Left lobe of liver (tissue), 2 donors: ENCODE results near the gene DNAH3. TPM values are rescaled to one million over a fixed set of nuclear protein-coding genes. Genes with fewer than 3 reads are reported as not detected.
"Not testable (repeated sequence)": the region's sequence is repeated elsewhere in the genome, so short reads cannot be mapped to it uniquely, and the experiment has no call there.

Source experiments
- ATAC-seq: fragments of 200-7000 bp; cut with Tn5 transposase; one replicate; pipeline ENCODE4 v1.9.1; 2020; ENCODE audit warnings: mild to moderate bottlenecking, moderate library complexity
- DNase-seq: peaks from one replicate; pipeline ENCODE4 v3.0.0-alpha.2; 2020; ENCODE audit warnings: low spot score
- total RNA-seq: library from RNA; stranded (reverse); gene quantifications from one replicate; pipeline ENCODE4 v1.2.1, GENCODE V29; 2021
- donor health status: DM: no; HTN: no; CAD: no; lungs with moderate emphysema.
- donor health status: DM: no; HTN: yes; CAD: no.

Gene DNAH3, protein sequence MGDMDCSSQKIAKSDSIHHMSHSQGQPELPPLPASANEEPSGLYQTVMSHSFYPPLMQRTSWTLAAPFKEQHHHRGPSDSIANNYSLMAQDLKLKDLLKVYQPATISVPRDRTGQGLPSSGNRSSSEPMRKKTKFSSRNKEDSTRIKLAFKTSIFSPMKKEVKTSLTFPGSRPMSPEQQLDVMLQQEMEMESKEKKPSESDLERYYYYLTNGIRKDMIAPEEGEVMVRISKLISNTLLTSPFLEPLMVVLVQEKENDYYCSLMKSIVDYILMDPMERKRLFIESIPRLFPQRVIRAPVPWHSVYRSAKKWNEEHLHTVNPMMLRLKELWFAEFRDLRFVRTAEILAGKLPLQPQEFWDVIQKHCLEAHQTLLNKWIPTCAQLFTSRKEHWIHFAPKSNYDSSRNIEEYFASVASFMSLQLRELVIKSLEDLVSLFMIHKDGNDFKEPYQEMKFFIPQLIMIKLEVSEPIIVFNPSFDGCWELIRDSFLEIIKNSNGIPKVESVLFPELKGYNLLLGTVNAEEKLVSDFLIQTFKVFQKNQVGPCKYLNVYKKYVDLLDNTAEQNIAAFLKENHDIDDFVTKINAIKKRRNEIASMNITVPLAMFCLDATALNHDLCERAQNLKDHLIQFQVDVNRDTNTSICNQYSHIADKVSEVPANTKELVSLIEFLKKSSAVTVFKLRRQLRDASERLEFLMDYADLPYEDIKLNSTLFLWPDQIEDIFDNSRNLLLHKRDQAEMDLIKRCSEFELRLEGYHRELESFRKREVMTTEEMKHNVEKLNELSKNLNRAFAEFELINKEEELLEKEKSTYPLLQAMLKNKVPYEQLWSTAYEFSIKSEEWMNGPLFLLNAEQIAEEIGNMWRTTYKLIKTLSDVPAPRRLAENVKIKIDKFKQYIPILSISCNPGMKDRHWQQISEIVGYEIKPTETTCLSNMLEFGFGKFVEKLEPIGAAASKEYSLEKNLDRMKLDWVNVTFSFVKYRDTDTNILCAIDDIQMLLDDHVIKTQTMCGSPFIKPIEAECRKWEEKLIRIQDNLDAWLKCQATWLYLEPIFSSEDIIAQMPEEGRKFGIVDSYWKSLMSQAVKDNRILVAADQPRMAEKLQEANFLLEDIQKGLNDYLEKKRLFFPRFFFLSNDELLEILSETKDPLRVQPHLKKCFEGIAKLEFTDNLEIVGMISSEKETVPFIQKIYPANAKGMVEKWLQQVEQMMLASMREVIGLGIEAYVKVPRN (N-terminal part only)
- not detected for total RNA-seq

DNA sequence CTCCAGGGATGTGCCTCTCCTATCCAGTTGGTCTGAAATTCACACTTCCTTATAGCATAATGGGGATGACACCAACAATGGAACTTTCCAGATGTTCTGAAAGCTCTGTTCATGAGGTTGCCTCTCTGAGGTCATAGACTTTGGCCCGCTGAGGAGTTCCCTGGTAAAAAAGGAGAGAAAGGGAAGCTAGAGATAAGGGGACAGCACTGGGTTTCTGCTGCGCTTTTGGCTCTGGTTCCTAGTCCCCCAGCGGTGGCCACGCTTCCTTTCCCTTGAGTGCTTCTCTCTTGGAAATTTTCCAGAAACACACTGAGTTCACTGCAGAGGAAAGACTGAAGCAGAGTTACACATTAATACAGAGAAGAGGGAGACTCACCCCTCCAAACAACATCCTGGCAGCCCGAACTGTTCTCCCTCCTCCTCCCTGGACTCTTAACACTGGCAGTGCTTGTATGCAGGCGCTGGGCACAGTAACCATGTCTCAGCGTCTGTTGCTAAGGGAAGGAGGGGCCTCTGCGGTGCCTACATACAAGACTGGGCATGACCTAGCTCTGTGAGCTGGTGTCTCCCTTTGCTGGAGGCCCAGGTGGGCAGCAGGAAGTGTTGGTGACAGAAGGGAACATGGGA lies at the start of gene DNAH3:
Gene DNAH3, minus strand, starts transcription at position 472 of the 627 bp plus-strand sequence. CDS start 527 bp downstream, outside the sequence.
- ATAC-seq (no peak), DNase-seq (no peak)

DNA sequence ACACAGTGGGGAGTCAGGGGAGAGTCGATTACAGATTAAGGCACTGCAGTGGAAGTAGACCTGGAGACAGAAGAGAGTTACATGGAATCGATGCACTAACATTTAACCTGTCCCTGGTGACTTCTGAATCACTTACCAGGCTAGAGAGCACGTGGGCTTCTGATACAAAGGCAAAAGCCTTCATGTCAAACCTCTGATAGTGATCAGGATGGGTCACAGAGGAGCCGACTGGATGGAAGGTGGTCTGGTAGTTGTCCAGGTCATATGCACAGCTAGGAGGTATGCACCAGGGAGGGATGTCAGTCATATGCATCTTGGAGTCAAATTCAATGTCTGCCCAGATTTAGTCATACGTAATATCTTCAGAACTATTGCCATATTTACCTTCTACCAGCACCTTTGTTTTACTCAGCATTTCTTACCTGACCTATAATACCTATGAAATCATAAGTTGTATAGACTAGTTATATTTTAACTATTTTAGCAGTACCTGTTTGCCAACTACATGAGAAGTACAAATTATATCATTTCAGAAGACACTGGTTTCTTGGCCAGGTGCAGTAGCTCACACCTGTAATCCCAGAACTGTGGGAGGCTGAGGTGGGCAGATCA lies 49.1 kb upstream of the DNAH3 start:
- ATAC-seq, result no peak
- DNase-seq, result no peak

DNA sequence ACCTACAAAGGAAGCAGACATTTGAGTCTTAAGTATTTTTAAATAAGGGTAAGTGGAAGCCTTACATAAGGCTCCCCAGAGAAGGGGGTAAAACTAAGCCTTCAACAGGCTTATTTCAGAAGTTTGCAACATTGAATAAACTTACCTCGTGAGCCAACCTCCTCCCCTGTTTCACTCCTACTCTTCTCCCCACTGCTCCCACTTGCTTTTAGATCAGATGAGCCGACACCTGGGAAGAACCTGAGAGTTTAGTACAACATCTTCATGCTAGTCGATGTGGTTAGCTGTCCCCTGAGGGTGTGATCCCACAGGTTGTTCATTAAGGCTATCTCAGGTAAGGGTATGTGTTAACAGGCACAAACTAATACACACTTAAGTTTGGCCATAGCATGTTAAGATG lies 47.0 kb upstream of the DNAH3 start:
- ATAC-seq, result no peak

DNA sequence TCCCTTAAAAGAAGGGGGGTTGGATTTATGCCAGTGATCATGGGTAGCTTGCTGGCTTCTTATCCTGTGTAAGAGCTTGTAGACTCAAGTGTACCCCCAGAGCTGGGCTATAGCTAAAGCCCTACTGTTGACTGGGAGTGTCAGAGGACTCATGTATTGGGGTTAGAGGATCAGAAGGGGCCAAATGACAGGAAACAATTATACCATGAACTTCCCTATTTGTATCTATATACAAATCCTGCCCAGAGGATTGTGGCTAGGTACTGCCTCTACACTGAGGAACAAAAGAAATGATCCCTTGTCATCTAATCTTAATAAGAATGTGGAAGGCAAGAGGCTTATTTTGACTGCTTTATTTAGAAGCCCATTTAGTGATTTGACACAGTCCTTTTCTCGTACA lies 46.5 kb upstream of the DNAH3 start:
- DNase-seq, result no peak
- no peak for ATAC-seq

More for the DNA sequence above, 47.0 kb upstream of the DNAH3 start:
- DNase-seq, result no peak

DNA sequence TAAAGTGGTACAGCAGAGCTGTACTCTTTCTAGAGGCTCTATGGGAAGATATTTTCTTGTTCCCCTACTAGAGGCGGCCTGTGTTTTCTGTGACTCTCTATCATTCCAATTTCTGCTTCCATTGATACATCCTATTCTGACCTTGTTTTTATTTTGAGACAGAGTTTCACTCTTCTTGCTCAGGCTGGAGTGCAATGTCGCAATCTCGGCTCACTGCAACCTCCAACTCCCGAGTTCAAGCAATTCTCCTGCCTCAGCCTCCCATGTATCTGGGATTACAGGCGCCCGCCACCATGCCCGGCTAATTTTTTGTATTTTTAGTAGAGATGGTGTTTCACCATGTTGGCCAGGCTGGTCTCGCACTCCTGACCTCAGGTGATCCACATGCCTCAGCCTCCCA lies 44.7 kb upstream of the DNAH3 start:
- ATAC-seq, result not testable (repeated sequence)

DNA sequence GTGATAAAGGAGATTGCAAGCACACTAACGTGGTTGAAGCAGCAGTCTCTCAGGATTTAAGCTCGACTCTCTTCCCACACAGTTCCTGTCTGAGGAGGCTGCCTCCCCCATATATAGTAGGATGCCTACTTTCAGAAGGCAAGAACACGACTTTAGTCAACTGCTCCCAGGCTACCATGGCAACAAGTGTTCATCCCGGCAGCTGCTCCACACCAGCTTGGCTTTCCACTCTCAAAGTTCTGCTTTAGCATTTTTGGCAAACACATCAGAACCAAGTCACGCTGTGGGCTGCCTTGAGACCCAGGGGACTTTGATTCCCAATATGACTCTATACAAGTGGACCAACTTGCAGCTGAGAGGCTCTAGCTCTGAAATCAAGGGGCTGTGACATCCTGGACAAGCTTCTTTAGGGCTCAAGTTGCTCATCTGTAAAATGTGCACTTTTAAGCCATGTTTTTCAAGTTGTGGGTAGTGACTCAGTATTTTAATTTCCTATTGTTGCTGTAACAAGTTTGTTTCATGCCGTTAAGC lies 44.2 kb upstream of the DNAH3 start:
- DNase-seq, result no peak

More for the DNA sequence above, 44.7 kb upstream of the DNAH3 start:
- DNase-seq, result not testable (repeated sequence)

DNA sequence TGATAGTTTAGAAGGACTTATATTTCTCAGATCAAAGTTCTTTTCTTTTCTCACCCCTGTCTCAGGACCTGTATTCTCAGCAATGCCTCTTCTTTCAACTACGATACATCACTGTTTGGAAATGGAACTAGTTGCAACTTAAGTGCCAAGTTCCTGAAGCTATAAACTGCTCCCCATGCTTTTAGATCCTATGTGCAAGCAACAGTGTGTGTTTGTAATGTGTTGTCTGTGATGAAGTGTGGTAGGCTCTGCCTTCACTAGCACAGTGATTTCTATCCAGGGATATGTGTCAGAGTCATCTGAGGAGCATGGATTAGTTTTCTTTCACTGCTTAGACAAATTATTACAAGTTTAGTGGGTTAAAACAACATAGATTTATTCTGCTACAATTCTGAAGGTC lies 42.3 kb upstream of the DNAH3 start:
- DNase-seq (no peak), ATAC-seq (no peak)

More for the DNA sequence above, 44.2 kb upstream of the DNAH3 start:
- ATAC-seq, result no peak

DNA sequence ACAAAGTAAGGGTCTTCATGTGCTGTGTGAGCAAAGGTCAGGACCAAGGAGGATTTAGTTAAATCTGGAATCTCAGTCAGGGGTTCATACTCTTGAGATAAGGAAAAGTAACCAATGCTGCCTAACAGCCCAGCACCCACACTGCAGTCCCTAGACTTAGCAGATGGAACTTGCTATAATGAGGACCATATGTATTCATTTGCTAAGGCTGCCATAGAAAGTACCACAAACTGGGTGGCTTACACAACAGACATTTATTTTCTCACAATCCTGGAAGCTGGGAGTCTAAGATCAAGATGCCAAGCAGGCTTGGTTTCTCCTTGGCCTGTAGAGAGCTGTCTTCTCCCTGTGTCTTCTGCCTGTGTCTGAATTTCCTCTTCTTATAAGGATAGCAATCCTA lies 40.0 kb upstream of the DNAH3 start:
- no peak for ATAC-seq
- no peak for DNase-seq

DNA sequence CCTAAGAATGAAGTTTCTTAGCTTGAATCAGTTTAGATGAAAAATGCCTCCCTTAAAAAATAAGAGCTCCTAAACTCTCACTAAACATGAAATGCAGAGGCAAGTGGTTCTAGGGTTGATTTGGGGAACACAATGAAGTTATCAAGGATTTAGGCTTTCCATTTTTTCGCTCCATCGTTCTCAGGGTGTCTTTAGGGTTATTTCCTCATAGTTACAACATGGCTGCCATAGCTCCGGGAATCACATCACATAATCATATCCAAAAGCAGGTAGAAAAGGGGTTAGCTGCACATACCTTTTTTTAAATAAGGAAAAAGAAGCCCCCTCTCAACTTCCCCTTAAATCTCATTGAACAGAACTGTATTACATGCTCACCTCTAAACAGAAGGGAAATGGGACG lies 39.4 kb upstream of the DNAH3 start:
- ATAC-seq (no peak), DNase-seq (no peak)

DNA sequence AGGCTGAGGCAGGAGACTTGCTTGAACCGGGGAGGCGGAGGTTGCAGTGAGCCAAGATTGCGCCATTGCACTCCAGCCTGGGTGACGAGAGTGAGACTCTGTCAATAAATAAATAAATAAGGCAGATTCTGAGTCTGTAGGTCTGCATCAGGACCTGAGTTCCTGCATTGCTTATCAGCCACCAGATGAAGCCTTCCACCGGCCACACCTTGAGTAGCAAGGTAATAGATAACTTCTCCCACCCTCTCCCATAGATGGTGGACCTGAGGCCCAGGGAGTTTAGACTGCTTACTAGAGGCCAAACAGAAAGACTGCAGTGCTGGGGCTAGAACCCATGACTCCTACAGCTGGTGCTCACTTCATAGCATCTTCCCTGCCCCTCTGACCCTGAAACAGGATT lies 38.7 kb upstream of the DNAH3 start:
- ATAC-seq (no peak), DNase-seq (no peak)

DNA sequence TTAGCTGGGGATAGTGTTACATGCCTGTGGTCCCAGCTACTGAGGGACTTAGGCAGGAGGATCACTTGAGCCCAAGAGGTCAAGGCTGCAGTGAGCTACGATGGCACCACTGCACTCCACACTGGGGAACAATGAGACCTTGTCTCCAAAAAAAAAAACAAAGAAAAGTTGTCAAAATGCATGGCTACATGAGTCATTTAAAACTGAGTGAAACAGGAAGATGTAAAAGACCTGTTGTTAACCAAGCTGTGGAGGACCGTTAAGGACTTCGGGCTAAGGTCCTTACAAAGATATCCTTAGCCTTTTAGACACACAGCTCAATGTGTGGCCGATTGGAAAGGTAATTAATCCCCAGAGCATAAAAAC lies 35.7 kb upstream of the DNAH3 start:
- no peak for DNase-seq
- ATAC-seq, result no peak

DNA sequence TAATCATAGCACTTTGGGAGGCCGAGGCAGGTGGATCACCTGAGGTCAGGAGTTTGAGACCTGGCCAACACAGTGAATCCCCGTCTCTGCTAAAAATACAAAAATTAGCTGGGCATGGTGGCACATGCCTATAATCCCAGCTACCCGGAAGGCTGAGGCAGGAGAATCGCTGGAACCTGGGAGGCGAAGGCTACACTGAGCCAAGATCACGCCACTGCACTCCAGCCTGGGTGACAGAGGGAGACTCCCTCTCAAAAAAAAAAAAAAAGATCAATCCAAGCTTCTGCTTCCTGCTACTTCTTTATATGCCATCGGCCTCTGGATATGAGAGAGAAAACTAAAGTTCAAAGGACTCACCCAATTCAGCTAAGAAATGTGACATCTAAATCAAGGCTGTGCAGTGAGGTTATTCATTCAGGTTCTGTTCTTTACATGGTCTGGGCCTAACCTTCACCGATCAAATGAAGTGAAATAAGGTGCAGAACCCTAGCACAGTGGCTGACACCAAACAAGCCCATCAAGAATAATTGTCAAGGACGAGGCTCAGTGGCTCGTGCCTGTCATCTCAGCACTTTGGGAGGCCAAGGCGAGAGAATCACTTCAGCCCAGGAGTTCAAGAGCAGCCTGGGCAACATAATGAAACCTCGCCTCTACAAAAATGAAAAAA lies 35.1 kb upstream of the DNAH3 start:
- ATAC-seq, result no peak

DNA sequence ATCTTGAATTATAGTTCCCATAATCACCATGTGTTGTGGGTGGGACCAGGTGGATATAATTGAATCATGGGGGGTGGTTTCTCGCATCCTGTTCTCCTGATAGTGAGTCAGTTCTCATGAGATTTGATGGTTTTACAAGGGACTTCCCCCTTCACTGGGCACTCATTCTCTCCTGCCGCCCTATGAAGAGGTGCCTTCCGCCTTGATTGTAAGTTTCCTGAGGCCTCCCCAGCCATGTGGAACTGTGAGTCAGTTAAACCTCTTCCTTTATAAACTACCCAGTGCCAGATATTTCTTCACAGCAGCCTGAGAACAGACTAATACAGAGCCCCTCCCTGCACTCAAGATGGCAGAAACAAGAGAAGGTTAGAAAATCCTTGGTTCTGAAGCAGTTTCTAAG lies 34.2 kb upstream of the DNAH3 start:
- DNase-seq (no peak), ATAC-seq (no peak)

More for the DNA sequence above, 35.1 kb upstream of the DNAH3 start:
- DNase-seq, result no peak

DNA sequence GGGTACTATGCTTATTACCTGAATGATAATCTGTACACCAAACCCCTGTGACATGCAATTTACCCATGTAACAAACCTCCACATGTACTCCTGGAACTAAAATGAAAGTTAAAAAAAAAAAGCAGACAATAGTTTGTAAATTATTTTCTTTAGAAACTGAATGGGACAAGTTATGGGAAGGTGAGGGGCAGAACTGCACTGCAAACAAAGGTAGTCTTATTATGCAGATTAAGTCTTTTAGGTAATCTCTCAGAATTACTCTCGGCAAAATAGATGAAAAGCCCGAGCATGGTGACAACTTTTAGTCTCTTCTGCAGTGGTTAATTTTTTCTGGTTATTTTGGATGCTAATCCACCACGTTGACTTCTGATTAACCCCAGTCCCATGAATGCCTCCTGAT lies 33.3 kb upstream of the DNAH3 start:
- ATAC-seq (no peak), DNase-seq (no peak)

DNA sequence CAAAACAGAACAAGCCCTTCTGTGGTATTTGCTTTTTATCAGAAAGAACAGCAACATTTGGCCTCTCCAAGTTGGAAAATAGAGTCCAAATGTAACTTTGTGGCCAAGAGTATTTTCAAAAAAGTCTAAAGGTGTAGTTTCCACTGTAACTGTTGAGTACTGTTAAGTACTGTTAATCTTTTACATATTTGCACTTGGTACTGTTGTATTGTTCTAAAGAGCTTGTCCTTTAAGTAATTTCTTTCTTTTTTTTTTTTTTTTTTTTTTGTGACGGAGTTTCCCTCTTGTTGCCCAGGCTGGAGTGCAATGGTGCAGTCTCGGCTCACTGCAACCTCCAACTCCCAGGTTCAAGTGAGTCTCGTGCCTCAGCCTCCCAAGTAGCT lies 29.3 kb upstream of the DNAH3 start:
- DNase-seq (no peak), ATAC-seq (no peak)

DNA sequence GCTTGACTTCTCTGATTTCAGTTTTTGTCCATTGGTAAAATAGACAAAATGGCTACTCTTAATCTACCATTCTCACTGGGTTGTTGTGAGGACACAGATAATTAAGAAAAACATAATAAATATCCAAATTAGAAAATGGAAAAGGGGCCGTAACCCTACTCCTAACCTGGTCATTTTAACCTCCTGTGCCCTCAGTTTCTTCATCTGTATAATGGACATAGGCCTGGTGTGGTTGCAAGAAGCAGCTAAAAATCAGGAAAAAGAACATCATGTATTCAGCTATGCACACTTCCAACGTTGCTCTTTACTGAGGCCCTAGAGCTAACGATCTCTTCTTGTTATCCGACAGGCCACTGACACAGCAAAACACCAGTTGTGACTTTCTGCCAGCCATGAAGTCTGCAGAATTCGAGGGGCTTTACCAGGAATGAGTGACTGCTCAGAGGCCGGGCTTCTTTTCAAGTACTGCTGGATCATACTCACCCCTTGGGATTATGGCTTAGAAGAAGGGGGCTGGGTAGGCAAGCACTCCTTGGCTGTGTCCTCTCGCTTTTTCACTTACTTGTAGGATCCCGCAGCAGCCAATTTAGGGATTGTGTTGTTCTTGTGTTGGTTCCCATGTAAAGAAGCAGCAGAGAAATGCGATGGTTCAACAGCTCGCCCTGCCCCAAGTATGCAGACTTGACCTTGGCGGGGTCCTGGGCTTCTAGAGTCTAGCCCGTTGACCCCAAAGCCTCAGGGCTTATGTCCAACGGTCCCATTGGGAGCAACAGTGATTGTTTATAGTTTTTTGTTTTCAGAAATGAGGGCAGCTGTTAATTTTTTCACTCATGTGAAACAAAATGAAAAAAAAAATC lies 28.7 kb upstream of the DNAH3 start:
- DNase-seq (no peak), ATAC-seq (no peak)

DNA sequence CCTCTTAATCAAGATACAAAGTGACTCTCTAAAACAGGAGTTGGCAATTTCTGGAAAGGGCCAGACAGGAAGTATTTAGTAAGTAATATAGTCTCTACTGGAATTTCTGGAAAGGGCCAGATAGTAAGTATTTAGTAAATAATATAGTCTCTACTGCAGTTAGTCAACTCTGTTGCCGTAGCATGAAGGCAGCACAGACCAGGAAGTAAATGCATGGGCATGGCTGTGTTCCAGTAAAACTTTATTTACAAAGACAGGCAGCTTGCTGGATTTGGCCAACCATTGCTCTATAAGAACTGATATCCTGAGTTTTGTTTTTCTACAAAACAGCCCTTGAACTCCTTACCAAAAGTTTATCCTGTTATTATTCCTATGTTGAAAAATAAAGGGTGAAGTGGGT lies 24.8 kb upstream of the DNAH3 start:
- ATAC-seq (no peak), DNase-seq (no peak)

DNA sequence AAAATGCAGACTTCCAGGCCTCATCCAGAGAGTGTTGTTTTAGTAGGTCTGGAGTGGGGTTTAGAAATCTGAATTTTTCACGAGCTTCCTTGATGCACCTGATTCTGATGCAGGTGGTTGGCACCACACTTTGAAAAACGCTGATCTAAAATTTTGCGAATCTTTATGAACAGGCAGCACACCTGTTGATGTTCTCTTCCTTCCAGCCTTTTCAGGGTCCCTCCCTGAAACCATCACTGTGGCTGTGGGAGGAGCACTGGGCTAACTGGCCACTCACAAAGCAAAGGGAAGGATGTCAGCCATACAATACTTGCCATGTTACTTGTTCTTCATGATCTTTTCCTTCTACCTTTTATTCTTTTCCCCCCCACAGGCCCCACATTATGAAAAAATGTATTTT lies 22.0 kb upstream of the DNAH3 start:
- DNase-seq (no peak), ATAC-seq (no peak)

DNA sequence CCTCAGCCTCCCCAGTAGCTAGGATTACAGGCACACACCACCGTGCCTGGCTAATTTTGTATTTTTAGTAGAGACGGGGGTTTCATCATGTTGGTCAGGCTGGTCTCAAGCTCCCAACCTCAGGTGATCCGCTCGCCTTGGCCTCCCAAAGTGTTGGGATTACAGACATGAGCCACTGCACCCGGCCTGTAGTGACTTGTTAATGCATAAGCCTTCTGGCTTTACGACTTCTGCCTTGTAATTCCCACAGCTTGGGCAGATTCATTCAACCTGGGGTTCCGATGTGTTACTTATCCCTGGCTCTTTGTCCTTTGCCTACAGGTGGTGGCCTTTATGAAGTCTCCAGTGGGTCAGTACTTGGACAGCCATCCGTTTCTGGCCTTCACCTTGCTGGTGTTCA lies 19.5 kb upstream of the DNAH3 start:
- DNase-seq, ATAC-seq: not testable (repeated sequence)
